ENCODE measurements around the gene HNMT. TPM values are rescaled to one million over a fixed set of nuclear protein-coding genes. Genes with fewer than 3 reads are reported as not detected.
"Not testable (repeated sequence)": the region's sequence is repeated elsewhere in the genome, so short reads cannot be mapped to it uniquely, and the experiment has no call there.

The HNMT gene
- total RNA-seq, 2 donors from 2014 or later, result not detected

- H3K27ac Mint-ChIP-seq, result no peak overlapping the region
- H3K36me3 Mint-ChIP-seq, result no peaks in the 10 kb centered on the region
- peaks cover 0 to 3% of the 10 kb centered on the region in 2 donors for H3K9me3 Mint-ChIP-seq
- no peak for DNase-seq (ENCODE audit: low spot score in 2 of 2)
- ATAC-seq, result no peak
Observed at GRCh38 chr2:137986268-137986667, 22.0 kb downstream of the HNMT start.

DNA sequence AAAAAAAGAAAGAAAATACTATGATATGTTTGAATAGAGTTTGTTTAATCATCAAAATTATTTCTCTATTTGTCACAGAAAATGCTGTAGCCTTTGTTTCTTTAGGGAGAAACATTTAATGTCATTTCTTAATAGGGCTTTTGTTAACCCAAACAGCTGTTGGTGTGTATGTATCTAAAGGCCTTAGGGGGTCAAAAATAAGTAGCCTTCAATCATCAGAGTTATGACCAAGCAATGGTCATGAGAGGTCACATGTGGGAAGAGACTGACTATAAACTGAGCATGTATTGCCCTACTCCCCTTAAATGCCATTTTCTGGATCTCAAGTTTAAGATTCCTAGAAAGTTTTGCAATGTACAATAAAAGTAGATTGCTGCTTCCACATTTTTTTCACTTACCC lies 22.7 kb downstream of the HNMT start:
- Mint-ChIP-seq H3K27ac (no peak overlapping the region), H3K36me3 (no peaks in the 10 kb centered on the region), H3K9me3 (peaks cover 0 to 3% of the 10 kb centered on the region in 2 donors)
- DNase-seq (ENCODE audit: low spot score in 2 of 2), result no peak
- no peak for ATAC-seq

- ATAC-seq, result no peak
- DNase-seq (ENCODE audit: low spot score in 2 of 2), result no peak
- H3K27ac Mint-ChIP-seq, result no peak overlapping the region
- peaks cover 14 to 23% of the 10 kb centered on the region in 2 donors for H3K9me3 Mint-ChIP-seq
- peaks cover 0 to 16% of the 10 kb centered on the region in 2 donors for H3K36me3 Mint-ChIP-seq
Observed at GRCh38 chr2:137991078-137991477, 26.8 kb downstream of the HNMT start.

DNA sequence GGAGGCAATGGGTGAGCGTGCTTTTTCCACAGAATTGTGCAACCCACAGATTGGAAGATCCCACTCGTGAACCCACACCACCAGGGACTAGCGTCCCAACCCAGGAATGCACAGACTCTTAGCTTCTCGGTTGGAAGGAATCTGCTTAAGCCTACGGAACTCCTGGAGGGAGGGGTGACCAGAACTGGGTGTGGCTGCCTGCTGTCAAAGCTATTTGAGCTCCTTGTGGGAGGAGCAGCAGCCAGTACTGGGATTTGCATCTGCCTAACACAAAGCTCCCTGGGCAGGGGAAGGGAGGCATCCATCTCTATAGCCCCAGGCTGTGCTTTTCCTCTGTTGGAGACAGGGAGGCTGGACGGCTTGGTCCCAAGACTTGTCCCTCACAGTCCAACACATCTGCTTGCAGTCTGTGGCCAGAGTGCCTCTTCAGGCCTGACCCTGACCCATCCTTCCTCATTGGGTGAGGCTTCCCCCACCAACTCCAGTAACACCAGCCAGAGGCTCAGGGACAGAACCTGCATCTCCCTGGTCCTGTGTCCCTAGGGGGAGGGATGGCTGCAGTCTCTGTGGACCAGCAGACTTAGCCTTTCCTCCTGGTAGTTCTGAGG lies 27.9 kb downstream of the HNMT start:
- ATAC-seq (no peak), DNase-seq (ENCODE audit: low spot score in 2 of 2) (no peak)
- Mint-ChIP-seq H3K27ac (no peak overlapping the region), H3K9me3 (peaks cover 14 to 23% of the 10 kb centered on the region in 2 donors), H3K36me3 (peaks cover 0 to 16% of the 10 kb centered on the region in 2 donors)

DNA sequence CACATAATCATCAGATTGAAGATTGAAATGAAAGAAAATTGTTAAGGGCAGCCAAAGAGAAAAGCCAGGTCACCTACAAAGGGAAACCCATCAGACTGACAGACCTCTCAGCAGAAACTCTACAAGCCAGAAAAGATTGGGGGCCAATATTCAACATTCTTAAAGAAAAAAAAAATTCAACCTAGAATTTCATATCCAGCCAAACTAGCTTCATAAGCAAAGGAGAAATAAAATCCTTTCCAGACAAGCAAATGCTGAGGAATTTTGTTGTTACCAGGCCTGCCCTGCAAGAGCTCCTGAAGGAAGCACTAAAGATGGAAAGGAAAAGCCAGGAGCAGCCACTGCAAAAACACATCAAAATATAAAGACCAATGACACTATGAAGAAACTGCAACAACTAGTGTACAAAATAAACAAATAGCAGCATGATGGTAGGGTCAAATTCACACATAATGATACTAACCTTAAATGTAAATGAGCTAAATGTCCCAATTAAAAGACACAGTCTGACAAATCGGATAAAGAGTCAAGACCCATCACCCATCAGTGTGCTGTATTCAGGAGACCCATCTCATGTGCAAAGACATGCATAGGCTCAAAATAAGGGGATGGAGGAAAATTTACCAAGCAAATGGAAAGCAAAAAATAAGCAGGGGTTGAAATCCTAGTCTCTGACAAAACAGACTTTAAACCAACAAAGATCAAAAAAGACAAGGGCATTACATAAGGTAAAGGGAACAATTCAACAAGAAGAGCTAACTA lies 29.6 kb downstream of the HNMT start:
- not testable (repeated sequence) for H3K27ac Mint-ChIP-seq; DNase-seq (ENCODE audit: low spot score in 2 of 2); ATAC-seq
- peaks cover 0 to 16% of the 10 kb centered on the region in 2 donors for H3K36me3 Mint-ChIP-seq
- H3K9me3 Mint-ChIP-seq, result peaks cover 12 to 23% of the 10 kb centered on the region in 2 donors

DNA sequence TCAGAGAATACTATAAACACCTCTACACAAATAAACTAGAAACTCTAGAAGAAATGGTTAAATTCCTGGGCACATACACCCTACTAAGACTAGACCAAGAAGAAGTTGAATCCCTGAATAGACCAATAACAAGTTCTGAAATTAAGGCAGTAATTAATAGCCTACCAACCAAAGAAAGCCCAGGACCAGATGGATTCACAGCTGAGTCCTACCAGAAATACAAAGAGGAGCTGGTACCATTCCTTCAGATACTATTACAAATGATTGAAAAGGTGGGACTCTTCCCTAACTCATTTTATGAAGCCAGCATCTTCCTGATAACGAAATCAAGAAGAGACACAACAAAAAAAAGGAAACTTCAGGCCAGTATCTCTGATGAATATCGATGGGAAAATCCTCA lies 31.1 kb downstream of the HNMT start:
- H3K27ac Mint-ChIP-seq; DNase-seq (ENCODE audit: low spot score in 2 of 2); ATAC-seq: not testable (repeated sequence)
- Mint-ChIP-seq H3K9me3 (peaks cover 12 to 23% of the 10 kb centered on the region in 2 donors), H3K36me3 (peaks cover 0 to 16% of the 10 kb centered on the region in 2 donors)

DNA sequence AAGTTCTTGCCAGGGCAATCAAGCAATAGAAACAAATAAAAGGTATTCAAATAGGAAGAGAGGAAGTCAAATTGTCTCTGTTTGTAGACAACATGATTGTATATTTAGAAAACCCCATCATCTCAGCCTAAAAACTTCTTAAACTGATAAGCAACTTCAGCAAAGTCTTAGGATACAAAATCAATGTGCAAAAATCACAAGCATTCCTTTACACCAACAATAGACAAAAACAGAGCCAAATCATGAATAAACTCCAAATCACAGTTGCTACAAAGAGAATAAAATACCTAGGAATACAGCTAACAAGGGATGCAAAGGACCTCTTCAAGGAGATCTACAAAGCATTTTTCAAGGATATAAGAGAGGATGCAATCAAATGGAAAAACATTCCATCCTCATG lies 31.9 kb downstream of the HNMT start:
- Mint-ChIP-seq H3K36me3 (peaks cover 0 to 16% of the 10 kb centered on the region in 2 donors), H3K9me3 (peaks cover 12 to 23% of the 10 kb centered on the region in 2 donors)
- ATAC-seq; H3K27ac Mint-ChIP-seq; DNase-seq (ENCODE audit: low spot score in 2 of 2): not testable (repeated sequence)

DNA sequence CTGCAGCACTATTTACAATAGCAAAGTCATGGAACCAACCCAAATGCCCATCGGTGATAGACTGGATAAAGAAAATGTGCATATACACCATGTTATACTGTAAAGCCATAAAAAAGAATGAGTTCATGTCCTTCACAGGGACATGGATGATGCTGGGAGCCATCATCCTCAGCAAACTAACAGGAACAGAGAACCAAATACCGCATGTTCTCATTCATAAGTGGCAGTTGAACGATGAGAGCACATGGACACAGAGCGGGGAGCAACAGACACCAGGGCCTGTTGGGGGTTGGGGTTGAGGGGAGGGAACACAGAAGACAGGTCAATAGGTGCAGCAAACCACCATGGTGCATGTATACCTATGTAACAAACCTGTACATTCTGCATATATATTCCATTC lies 33.5 kb downstream of the HNMT start:
- no peak for DNase-seq (ENCODE audit: low spot score in 2 of 2)
- Mint-ChIP-seq H3K36me3 (peaks cover 0 to 13% of the 10 kb centered on the region in 2 donors), H3K27ac (no peak overlapping the region), H3K9me3 (peaks cover 12 to 22% of the 10 kb centered on the region in 2 donors)
- ATAC-seq, result no peak

- ATAC-seq, result no peak
- Mint-ChIP-seq H3K36me3 (peaks cover 0 to 5% of the 10 kb centered on the region in 2 donors), H3K9me3 (peaks cover 7 to 14% of the 10 kb centered on the region in 2 donors), H3K27ac (no peak overlapping the region)
- no peak for DNase-seq (ENCODE audit: low spot score in 2 of 2)
Observed at GRCh38 chr2:137998503-137998902, 34.2 kb downstream of the HNMT start.

GRCh38 chr2:137999273-137999672 lies 35.0 kb downstream of the HNMT start:
- no peak for DNase-seq (ENCODE audit: low spot score in 2 of 2)
- Mint-ChIP-seq H3K36me3 (peaks cover 0 to 4% of the 10 kb centered on the region in 2 donors), H3K9me3 (peaks cover 10 to 13% of the 10 kb centered on the region in 2 donors), H3K27ac (no peak overlapping the region)
- no peak for ATAC-seq

DNA sequence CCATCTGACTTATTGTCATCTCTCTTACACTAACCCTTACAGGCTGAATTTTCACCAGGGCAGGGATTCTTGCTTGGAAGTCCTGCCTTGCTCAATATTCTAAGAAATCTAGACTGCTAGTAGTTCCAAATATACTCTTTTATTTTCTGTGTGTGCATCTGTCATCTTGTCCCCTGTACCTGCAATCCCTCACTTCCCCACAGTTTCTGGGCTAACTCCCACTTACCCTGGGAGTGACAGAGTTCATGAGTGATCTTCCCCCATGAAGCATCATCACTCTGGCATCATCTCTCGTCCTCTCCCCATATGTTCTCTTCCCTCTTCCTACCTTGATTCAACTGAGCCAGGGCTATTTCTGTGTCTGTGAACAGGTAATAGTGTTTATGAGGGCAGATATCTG lies 35.7 kb downstream of the HNMT start:
- no peak overlapping the region for H3K27ac Mint-ChIP-seq
- DNase-seq (ENCODE audit: low spot score in 2 of 2) (no peak), ATAC-seq (no peak)
- peaks cover 0 to 4% of the 10 kb centered on the region in 2 donors for H3K36me3 Mint-ChIP-seq
- peaks cover 8 to 10% of the 10 kb centered on the region in 2 donors for H3K9me3 Mint-ChIP-seq

- no peak for ATAC-seq
- no peak for DNase-seq (ENCODE audit: low spot score in 2 of 2)
- Mint-ChIP-seq H3K36me3 (no peaks in the 10 kb centered on the region), H3K27ac (no peak overlapping the region), H3K9me3 (peaks cover 3 to 7% of the 10 kb centered on the region in 2 donors)
Observed at GRCh38 chr2:138000796-138001195, 36.5 kb downstream of the HNMT start.

DNA sequence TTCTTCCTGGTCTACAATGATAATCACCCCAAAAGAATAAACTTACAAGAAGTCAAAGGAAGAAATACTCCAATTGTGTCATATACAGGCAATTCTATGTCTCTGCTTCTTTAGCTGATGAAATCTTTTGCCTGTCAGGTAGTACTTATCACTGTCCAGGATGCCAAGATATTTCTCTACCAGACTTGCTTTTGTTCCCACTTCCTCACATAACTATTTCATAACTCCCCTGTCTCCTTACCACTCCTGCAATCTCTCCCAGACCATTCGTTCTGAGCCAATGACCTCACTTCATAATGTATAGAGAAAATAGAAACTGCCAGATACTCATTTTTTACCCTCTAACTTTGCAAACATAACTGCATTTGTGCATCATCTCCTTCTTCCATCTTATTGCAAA lies 39.1 kb downstream of the HNMT start:
- Mint-ChIP-seq H3K9me3 (peaks cover 0 to 8% of the 10 kb centered on the region in 2 donors), H3K27ac (no peak overlapping the region), H3K36me3 (no peaks in the 10 kb centered on the region)
- no peak for DNase-seq (ENCODE audit: low spot score in 2 of 2)
- no peak for ATAC-seq

DNA sequence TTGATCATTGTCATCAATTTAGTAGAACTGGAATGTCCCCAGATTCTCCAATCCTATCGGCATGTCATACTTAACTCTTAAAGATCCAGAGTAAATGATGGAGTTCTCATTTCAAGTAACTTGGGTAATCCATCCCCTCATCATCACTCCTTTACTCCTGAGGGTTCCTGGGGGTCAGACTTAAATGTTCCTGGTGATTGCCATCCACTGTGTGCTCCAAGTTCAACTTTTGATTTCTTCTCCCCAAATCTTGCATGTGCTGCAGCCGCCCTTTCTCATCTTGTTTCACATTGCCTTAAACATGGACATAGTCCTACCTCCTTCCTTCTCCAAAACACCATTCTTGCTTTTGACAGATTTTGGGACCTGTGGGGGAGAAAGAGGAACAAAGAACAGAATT lies 43.2 kb downstream of the HNMT start:
- DNase-seq (ENCODE audit: low spot score in 2 of 2), result no peak
- ATAC-seq, result no peak
- no peaks in the 10 kb centered on the region for H3K36me3 Mint-ChIP-seq
- peaks cover 0 to 8% of the 10 kb centered on the region in 2 donors for H3K9me3 Mint-ChIP-seq
- no peak overlapping the region for H3K27ac Mint-ChIP-seq

DNA sequence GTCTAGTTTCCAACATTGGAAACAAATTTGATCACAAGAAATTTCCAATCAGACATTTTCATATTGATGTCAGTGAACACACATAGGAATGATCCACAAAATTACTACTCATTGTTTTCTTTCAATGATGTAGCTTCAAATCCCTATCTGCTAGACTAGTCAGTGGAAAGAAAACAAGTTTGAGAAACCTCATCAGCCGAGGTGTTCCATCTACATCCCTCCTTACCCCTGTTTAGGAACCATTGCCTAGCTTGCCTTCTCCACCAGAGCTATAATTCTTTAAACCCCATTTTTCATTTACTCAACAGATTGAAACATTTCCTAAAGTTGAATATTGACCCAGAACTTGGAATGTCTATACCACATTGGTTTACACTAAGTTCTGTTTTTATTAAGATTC lies 45.3 kb downstream of the HNMT start:
- Mint-ChIP-seq H3K36me3 (no peaks in the 10 kb centered on the region), H3K27ac (no peak overlapping the region), H3K9me3 (peaks cover 0 to 4% of the 10 kb centered on the region in 2 donors)
- no peak for DNase-seq (ENCODE audit: low spot score in 2 of 2)
- no peak for ATAC-seq

DNA sequence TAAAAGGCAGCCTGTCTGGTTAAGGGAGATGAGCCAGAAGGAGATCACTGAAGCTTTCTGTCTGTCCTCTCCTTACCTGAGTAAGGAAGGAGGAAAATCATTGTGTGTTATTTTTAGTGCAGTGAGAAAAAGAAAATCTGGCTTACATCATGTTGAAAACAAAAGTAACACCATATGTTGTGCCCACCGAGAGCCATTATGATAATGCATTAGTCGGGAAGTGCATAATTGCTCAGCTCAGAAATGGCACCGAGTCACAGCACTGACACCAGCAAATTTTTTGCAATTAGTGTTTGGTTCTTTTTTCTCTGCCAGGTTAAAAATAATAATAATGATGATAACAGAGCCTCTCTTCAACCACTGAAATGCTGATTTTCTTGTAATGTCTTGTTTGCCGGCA lies 46.6 kb downstream of the HNMT start:
- no peak for DNase-seq (ENCODE audit: low spot score in 2 of 2)
- no peak for ATAC-seq
- H3K27ac Mint-ChIP-seq, result no peak overlapping the region

DNA sequence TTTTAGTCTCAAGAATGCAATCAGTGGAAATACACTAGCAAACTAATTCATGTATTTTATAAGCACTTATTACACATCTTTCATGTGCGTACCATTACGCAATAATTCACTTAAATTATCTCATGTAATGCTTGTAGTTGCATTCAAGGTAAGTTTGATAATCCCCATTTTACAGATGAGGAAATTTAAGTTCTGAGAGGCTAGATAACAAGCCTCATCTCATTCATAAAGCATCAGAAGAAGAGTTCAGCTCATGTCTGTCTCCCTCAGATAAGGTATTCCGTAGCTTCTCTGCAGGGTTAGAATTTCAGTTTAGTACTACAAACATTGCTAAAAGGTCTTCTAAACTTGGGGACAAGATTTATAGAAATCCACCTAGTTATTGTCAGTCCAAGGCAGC lies 47.8 kb downstream of the HNMT start:
- Mint-ChIP-seq H3K27ac (no peak overlapping the region), H3K36me3 (no peaks in the 10 kb centered on the region), H3K9me3 (peaks cover 0 to 4% of the 10 kb centered on the region in 2 donors)
- ATAC-seq (no peak), DNase-seq (ENCODE audit: low spot score in 2 of 2) (no peak)

More for the DNA sequence above, 46.6 kb downstream of the HNMT start:
- H3K36me3 Mint-ChIP-seq, result no peaks in the 10 kb centered on the region
- peaks cover 0 to 4% of the 10 kb centered on the region in 2 donors for H3K9me3 Mint-ChIP-seq

GRCh38 chr2:138012968-138013367 lies 48.7 kb downstream of the HNMT start:
- no peak for DNase-seq (ENCODE audit: low spot score in 2 of 2)
- Mint-ChIP-seq H3K27ac (no peak overlapping the region), H3K36me3 (no peaks in the 10 kb centered on the region), H3K9me3 (no peaks in the 10 kb centered on the region)
- ATAC-seq, result no peak
